ENCODE data around the gene RPS18. TPM values are rescaled to one million over a fixed set of nuclear protein-coding genes. Genes with fewer than 3 reads are reported as not detected.
A peak's percentile ranks its signal among the peaks of the same experiment; 100 is the strongest.

The RPS18 gene
- total RNA-seq, 2 experiments from 2014 or later: 3,940 to 3,999 TPM

DNA sequence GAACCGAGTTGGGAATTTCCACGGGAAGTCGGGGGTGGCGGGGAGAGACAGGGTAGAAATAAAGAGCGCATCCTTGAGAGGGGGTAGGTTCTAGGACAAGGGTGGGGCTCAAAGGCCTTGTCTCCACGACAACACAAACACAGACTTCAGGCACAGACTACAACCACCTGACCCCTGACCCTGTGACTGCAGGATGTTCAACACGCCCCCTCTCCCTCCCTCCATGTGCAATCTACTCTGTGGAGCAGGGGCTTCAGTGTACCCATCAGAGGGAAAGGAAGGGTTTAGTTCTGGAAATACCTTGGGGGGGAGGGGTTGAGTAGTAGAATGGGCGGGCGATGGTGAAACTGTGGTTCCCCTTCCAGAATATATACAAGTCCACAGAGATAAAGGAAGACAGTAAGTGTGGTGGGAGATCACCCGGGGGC, 42.7 kb downstream of the RPS18 start:
- DNase-seq: peak; percentile 73
- no peaks in the 10 kb centered on the region for H3K27me3 Mint-ChIP-seq
- peak overlapping the region; percentile 99 for H3K4me3 Mint-ChIP-seq
- H3K27ac Mint-ChIP-seq: peak overlapping the region; percentile 99
- peaks cover 46% of the 10 kb centered on the region for H3K36me3 Mint-ChIP-seq
- H3K9me3 Mint-ChIP-seq: no peaks in the 10 kb centered on the region
- peaks cover 56% of the 10 kb centered on the region for H3K4me1 Mint-ChIP-seq

DNA sequence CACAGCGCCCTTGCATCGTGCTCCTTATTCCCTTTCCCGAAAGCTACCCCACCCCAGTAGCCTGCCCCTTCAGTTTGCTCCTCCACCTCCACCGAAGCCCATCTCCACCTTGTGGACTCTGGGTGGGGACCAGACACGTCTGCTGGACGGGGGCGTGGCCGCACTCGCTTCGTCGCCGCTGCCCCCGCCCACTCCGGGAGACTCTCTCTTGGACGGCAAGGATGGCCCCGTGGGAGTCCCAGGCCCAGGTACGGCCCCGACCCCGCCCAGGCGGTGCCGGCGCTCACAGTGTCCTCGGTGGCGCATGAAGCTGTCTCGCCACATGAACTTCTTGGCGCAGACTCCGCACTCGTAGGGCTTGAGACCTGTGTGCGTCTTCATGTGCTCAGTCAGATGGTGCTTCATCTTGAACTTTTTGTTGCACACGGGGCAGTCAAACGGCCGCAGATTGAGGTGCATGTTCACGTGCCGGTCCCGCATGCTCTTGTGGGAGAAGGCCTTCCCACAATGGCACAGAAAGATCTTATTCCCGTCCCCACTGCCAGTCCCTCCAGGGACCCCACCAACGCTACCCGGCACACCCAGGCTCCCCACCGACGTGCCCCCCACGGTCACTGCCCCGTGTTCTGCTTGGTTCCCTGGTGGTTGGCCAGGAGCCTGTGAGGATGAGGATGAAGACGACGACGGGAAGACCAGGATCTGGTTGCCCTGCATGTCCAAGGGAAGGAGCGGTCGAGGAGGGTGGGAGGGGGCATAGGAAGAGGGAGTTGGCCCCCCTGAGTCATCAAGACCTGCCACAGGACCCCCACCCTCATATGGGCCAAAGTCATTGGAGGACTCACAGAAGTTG, 43.3 kb downstream of the RPS18 start:
- DNase-seq: no peak

DNA sequence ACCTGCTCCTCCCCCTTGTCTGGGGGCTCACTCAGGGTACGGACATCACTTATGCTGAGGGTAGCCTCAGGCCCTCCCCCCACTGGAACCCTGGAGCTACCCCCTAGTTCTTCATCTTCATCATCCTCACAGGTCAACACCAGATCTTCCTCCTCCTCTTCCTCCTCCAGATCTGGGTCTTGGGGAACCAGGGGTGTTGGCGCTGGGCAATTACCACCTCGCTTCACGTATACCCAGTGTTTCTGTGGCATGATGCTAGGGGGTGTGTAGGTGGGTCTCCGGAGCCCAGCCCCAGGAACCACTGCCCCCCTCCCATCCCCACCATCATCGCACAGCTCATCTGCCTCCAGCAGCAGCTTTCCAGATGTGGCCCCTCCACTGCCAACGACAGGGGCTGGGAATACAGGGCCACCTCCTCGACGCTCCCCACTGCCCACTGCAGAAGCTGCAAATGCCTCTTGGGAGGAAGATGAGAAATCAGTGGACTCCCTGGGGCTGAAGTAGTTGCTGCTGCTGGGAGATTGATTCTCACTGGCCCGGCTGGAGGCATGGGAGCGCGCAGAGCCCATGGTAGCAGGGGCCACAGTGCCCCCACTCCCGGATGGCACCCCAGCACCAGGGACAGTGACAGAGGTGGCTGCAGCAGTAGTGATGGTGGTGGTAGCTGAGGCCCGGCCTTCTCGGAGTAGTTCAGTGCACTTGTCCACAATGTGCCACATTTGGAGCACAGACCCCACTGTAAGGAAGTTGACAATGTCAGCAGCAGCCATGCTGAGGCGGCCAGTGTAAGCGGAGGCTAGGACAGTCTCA, 44.1 kb downstream of the RPS18 start:
- DNase-seq: no peak
- Mint-ChIP-seq H3K27ac (peak overlapping the region; percentile 99), H3K36me3 (peaks cover 48% of the 10 kb centered on the region), H3K9me3 (no peaks in the 10 kb centered on the region), H3K27me3 (no peaks in the 10 kb centered on the region), H3K4me1 (peaks cover 67% of the 10 kb centered on the region), H3K4me3 (peak overlapping the region; percentile 82)

More for the DNA sequence above, 43.3 kb downstream of the RPS18 start:
- Mint-ChIP-seq H3K36me3 (peaks cover 45% of the 10 kb centered on the region), H3K27ac (peak overlapping the region; percentile 99), H3K4me3 (peak overlapping the region; percentile 99), H3K27me3 (no peaks in the 10 kb centered on the region), H3K9me3 (no peaks in the 10 kb centered on the region), H3K4me1 (peaks cover 62% of the 10 kb centered on the region)

DNA sequence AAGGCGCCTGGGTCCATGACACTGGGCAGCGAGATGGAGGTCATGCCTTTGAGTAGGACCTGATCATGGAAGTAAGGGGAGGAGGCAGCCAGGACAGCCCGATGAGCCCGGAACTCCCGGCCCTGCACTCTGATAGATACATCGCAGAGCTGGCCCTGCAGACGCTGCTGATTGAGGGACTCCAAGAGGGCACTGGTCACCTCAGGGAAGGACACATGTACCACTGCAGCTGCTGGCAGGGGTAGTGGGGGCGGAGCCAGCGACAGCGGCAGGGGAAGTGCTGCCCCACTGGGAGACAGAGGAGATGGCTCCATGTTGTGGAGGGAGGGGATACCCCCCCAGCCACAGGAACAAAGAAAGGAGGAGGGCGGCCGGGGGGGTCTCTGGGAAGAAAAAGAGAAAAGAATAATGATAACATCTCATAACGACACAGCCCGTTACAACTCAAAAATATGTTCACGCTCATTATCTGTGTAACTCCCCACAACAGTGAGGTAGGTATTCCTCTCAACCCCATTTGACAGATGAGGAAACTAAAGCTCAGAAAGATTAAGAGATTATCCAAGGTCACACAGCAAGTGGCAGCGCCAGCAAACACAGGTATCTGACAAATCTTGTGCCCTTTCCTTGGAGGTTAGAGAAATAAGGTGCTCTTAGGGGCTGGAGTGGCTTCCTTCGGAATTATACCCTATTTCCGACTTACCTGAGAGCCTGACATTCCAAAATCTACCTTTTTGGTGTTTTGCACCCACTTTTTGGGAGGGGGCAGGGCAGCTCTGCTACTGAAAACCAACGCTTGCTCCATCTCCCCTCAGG, 44.9 kb downstream of the RPS18 start:
- no peak for DNase-seq
- Mint-ChIP-seq H3K36me3 (peaks cover 49% of the 10 kb centered on the region), H3K4me1 (peaks cover 69% of the 10 kb centered on the region), H3K27ac (peak overlapping the region; percentile 51), H3K27me3 (no peaks in the 10 kb centered on the region), H3K9me3 (no peaks in the 10 kb centered on the region), H3K4me3 (peak overlapping the region; percentile 82)

DNA sequence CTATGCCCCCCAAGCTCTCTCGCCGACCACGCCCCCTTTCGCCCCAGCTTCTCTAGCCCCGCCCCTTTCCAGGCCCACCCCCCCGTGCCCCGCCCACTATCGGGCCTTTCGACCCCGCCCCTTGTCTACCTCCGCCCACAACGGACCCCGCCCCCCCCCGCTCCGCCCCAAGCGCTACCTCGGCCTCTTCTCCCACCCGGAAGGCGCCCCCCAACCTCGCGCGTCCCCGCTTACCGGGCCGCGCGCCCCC, 45.5 kb downstream of the RPS18 start:
- DNase-seq: no peak
- H3K4me1 Mint-ChIP-seq: peaks cover 67% of the 10 kb centered on the region
- peak overlapping the region; percentile 51 for H3K27ac Mint-ChIP-seq
- H3K4me3 Mint-ChIP-seq: peak overlapping the region; percentile 82
- peaks cover 49% of the 10 kb centered on the region for H3K36me3 Mint-ChIP-seq
- H3K27me3 Mint-ChIP-seq: no peaks in the 10 kb centered on the region
- H3K9me3 Mint-ChIP-seq: no peaks in the 10 kb centered on the region

DNA sequence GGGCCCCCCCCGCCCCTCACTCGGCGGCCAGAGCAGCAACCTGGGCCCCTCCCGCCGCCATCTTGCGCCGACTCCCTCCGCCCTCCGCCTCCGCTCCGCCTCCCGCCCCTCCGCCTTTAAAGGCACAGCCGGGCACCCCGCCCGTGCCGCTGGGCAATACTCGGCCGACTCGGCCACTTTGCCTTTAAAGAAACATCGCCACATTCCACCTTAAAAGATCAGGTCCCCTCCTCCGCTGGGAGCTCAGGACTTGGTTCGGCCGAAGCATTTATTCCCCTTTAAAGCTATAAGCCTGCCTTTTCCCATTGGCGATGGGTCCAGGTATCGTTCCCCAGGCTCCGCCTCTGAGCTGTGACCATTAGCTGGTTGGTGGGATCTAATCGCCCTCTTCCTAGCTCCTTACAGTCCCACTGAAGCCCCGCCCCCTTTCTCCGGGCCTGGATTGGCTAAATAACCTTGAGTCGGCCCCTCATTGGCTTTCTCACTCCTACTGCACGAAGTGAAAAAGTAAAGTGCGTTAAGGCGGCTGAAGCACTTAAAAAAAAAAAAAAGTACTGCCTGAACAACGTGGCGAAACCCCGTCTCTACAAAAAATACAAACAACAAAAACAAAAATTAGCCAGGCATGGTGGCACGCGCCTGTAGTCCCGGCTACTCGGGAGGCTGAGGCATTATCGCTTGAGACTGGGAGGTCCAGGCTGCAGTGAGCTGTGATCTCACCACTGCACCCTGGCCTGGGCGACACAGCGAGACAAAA, 46.0 kb downstream of the RPS18 start, which contains the start of gene ZBTB22:
Gene ZBTB22 (minus strand): TSS at position 76 of the 757 bp plus-strand sequence. CDS start 828 bp downstream, outside the sequence.
- peak; percentile 94 for DNase-seq
- peaks cover 49% of the 10 kb centered on the region for H3K36me3 Mint-ChIP-seq
- peaks cover 64% of the 10 kb centered on the region for H3K4me1 Mint-ChIP-seq

DNA sequence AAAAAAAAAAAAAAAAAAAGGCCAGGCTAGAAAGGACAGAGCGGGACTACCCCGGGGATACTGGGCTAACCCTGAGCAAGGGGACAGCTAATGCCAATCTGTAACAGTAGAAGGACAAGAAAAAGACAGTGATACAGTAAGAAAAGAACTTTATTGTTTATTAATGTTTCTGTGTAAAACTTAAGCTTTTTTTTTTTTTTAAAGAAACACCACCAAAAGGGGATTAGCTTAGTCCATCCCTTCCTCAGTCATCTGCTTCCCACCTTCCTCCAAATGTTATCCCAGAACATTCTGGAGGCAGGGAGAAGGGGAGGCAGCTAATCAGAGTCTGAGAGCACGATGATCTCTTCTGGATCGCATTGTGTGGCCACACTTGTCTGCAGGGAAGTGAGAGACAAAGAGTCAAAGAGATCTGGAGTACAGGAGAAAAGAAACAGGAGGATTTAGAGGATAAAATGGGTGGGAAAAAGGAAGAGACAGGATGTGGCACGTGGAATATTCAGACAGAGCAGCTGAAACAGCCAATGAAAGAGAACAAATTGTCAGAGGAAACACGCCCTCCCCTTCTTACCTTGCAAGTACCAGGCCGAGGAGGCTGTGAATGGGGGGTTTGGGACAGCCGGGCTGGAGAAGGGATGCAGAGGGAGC, 46.7 kb downstream of the RPS18 start:
- peak overlapping the region; percentile 92 for H3K27ac Mint-ChIP-seq
- DNase-seq: no peak
- H3K4me1 Mint-ChIP-seq: peaks cover 65% of the 10 kb centered on the region
- H3K27me3 Mint-ChIP-seq: peaks cover 4% of the 10 kb centered on the region
- H3K9me3 Mint-ChIP-seq: no peaks in the 10 kb centered on the region
- peak overlapping the region; percentile 96 for H3K4me3 Mint-ChIP-seq
- H3K36me3 Mint-ChIP-seq: peaks cover 43% of the 10 kb centered on the region

More for the DNA sequence above, 46.0 kb downstream of the RPS18 start, which contains the start of gene ZBTB22:
- H3K27me3 Mint-ChIP-seq: peaks cover 3% of the 10 kb centered on the region
- H3K9me3 Mint-ChIP-seq: no peaks in the 10 kb centered on the region
- H3K4me3 Mint-ChIP-seq: peak within 1 kb of the TSS; percentile 96
- H3K27ac Mint-ChIP-seq: peak within 1 kb of the TSS; percentile 92

DNA sequence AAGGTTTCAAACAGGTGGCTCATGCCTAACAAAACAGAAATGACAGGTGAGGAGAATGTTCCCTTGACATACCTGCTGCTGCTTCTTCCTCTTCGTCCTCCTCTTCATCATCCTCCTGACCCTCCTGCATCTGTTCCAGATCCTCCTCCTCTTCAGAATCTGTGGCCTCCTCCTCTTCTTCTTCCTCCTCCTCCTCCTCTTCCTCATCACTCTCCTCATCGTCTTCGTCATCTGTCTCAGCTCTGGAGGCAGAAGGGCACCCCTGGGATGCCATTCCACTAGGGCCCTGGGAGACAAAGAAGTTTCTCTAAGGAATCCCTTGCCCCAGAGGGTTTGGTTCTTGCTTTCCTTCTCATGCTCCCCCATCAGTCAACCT, 48.1 kb downstream of the RPS18 start:
- DNase-seq: no peak
- Mint-ChIP-seq H3K4me3 (no peak overlapping the region), H3K4me1 (peaks cover 70% of the 10 kb centered on the region), H3K27ac (peak overlapping the region; percentile 34), H3K27me3 (peaks cover 4% of the 10 kb centered on the region), H3K36me3 (peaks cover 36% of the 10 kb centered on the region), H3K9me3 (no peaks in the 10 kb centered on the region)

DNA sequence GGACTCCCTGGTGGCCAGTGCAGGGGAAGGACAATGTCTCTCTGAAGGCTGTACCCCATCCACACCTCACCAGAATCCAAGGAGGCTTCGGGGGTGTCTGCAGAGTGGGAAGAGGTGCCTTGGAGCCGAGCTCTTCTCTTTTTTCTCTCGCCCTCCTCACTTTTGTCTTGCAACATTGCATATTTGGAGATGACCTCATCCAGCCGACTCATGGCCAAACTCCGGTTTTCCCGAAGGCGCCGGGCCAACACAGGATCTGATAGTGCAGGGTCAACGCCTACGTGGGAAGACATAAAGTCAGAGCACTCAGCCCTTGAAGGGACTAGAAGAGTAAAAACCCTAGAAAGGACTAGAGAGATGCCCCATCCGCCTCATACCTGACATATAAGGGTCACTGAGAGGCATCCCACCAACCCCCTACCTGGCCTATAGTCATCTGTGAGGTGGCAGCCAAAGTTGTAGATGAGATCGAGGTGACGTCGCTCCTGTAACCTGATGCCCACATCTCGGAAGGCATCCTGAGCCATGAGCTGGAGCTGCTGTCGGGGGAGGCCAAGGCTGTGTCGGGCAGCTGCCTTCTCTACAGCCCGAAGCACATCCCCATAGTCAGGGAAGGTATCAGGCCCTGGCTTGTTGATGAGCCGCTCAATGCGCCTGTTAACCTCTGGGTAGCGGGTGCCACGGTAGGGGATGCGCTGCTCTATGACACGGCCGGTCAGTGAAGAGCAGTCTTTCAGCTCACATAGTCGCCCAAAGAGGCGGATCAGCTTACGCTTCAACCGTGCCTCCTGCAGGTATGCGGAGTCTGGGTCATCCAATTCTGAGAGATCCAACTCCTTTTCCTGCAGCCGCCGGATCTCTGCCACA, 48.7 kb downstream of the RPS18 start:
- Mint-ChIP-seq H3K36me3 (peaks cover 36% of the 10 kb centered on the region), H3K4me1 (peaks cover 66% of the 10 kb centered on the region), H3K4me3 (peak overlapping the region; percentile 99), H3K27ac (peak overlapping the region; percentile 97), H3K9me3 (no peaks in the 10 kb centered on the region), H3K27me3 (peaks cover 4% of the 10 kb centered on the region)
- no peak for DNase-seq

DNA sequence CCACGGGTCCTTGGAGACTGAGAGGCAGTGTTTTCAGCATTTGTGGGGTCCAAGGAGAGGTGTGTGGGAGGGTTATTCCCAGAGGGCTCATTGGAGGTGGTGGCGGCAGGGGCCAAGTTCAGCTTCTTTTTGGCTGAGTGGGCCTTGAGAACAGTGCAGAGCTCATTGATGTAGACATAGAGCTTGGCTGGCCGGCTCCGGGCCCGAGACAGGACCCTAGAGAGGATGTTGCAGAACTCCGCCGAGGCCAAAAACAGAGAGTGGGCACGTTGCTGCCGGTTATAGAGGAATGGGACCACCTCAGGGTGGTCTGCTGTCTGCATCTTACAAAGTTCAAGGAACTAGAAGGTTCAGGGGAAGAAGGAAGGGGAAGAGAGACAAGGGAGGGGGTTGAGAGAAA, 49.4 kb downstream of the RPS18 start:
- no peak for DNase-seq
- Mint-ChIP-seq H3K4me3 (peak overlapping the region; percentile 99), H3K4me1 (peaks cover 60% of the 10 kb centered on the region), H3K36me3 (peaks cover 36% of the 10 kb centered on the region), H3K27me3 (peaks cover 4% of the 10 kb centered on the region), H3K27ac (peak overlapping the region; percentile 97), H3K9me3 (no peaks in the 10 kb centered on the region)

DNA sequence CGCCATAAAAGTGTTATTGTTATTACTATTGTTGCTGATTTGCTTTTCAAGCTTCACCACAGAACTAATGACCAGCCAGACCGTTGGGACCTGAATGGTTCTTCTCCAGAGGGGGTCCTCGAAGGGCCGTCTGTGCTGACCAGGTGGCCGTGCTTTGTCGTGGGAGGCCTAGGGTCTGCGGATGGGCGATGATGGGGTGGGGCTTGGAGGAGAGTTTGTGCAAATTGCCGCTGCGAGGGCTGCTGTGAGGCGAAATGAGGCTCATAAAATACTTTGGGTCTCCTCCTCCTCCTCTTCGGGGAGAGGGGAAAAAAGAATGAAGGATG, 51.7 kb downstream of the RPS18 start:
- DNase-seq: no peak

DNA sequence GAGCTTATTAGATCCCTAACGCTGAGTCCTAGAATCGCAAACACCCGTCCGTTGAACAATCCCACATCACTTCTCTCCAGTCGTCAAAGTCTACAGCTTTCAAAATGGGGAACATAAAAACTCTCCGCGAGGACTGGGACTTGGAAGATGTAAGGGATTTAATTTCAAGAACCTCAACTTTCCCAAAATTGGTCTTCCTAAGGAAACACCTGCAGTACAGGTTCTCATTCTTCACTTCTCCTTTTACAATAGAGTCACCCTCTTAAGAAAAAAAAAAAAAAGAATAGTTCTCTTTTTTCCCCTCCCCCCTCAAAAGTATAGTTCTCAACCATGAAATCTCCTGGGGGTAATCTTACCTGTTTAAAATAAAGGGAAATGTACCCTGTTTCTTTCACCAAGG, 52.2 kb downstream of the RPS18 start:
- H3K4me3 Mint-ChIP-seq: peak overlapping the region; percentile 99
- no peaks in the 10 kb centered on the region for H3K9me3 Mint-ChIP-seq
- DNase-seq: no peak
- peaks cover 37% of the 10 kb centered on the region for H3K4me1 Mint-ChIP-seq
- peaks cover 26% of the 10 kb centered on the region for H3K36me3 Mint-ChIP-seq
- peak overlapping the region; percentile 97 for H3K27ac Mint-ChIP-seq
- H3K27me3 Mint-ChIP-seq: peaks cover 4% of the 10 kb centered on the region

More for the DNA sequence above, 51.7 kb downstream of the RPS18 start:
- Mint-ChIP-seq H3K27me3 (peaks cover 4% of the 10 kb centered on the region), H3K36me3 (peaks cover 30% of the 10 kb centered on the region), H3K27ac (peak overlapping the region; percentile 97), H3K9me3 (no peaks in the 10 kb centered on the region), H3K4me1 (peaks cover 43% of the 10 kb centered on the region), H3K4me3 (peak overlapping the region; percentile 99)

Data from activated naive CD8-positive, alpha-beta T cell treated with anti-CD3 and anti-CD28 coated beads for 36 hours (primary cell).